HT-29 (cell line): ENCODE results near the gene GPHB5. TPM values are rescaled to one million over a fixed set of nuclear protein-coding genes. Genes with fewer than 3 reads are reported as not detected.
"Not testable (repeated sequence)": the region's sequence is repeated elsewhere in the genome, so short reads cannot be mapped to it uniquely, and the experiment has no call there.

Experiments used
- DNase-seq: peaks from one replicate; pipeline ENCODE4 v3.0.0-alpha.2; 2015; ENCODE audit warnings: low spot score
- total RNA-seq: library from RNA; depleted of rRNA; stranded (reverse); fragments of >200 nt; shearing (Covaris generic); gene quantifications from 2 replicates; pipeline ENCODE4 v1.2.3, GENCODE V29; 2014; rRNA removed

The GPHB5 gene, protein sequence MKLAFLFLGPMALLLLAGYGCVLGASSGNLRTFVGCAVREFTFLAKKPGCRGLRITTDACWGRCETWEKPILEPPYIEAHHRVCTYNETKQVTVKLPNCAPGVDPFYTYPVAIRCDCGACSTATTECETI
- total RNA-seq, result not detected in 2 replicates

DNA sequence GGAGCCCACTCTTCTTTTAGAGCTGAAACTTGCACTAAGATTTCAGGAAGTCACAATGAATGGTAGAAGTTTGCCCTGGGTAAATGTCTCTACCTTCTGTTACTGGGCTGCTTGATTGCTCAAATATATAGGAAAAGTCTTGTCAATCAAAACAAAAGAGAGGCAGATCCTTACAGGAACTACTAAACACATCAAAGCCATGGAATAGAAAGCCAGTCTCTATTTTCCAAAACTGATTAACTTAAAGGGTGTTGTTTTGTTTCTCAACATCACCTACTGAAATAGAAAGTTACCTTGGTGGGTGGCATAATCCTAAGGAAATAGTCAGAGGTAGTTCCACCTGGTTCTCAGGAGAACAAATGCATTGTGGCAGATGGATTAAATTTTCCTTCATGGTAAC is at the start of gene GPHB5:
Gene GPHB5, minus strand, starts transcription at position 101 of the 400 bp plus-strand sequence. CDS start 1,086 bp downstream, outside the sequence.
- DNase-seq, result no peak

DNA sequence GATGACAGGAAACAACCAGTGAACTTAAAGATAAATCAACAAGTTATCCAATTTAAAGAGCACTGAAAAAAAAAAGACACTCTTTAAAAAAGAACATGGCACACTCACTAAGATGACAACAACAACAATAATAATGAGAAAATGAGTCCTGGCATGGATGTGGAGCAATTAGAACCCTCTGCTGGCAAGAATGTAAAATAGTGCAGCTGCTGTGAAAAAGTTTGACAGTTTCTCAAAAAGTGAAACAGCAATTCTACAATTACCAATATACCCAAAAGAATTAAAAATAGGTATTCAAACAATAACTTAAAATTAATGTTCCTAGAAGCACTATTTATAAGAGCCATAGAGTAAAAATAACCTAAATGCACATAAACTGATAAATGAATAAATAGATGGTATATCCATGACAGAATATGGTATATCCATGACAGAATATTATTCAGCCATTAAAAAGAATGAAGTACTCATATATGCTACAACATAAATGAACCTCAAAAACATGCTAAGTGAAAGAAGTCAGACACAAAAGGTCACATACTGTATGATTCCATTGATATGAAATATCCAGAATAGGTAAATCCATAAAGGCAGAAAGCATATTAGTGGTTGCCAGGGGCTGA is 49.1 kb upstream of the GPHB5 start:
- DNase-seq, result no peak

DNA sequence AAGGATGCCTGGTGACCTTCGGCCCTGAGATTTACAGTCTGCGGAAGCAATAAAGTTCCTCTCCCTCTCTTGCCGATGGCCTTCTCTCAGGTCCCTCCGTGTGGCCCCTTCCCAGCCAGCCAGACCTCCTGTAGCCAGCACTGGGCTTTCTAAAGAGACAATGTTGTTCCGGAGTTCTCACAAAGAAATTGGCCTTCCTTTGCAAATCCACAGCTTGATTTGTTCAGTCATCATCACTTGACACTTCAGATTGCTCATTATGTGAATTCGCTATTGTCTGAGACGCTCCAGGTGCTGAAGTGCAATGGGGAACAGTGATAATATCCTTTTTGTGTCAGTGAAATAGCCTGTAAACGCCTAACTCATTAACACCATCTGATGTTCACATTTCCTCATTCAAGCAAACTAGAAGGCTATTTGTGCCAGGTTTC is 43.7 kb upstream of the GPHB5 start:
- no peak for DNase-seq

- peak; percentile 3 for DNase-seq
Measured at GRCh38 chr14:63361790-63362189, 43.1 kb upstream of the GPHB5 start.

DNA sequence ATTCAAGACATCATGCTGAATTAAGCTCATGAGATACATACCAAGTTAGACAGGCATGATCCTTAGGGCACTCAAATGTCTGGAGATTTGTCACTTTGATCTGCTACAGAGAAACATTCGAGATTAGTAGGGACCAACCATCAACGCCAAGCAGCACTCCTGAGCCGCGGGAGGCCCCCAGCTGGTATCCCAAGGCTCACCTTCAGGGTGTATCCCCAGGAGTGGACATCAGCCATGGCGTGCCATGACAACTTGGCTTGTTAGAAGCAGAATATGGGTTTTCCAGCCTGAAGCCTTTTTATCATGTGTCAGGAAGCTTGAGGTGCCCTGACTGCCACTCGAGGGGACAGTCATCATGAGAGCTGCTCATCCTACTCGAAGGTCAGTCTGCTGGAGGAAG is 39.1 kb upstream of the GPHB5 start:
- DNase-seq, result no peak

DNA sequence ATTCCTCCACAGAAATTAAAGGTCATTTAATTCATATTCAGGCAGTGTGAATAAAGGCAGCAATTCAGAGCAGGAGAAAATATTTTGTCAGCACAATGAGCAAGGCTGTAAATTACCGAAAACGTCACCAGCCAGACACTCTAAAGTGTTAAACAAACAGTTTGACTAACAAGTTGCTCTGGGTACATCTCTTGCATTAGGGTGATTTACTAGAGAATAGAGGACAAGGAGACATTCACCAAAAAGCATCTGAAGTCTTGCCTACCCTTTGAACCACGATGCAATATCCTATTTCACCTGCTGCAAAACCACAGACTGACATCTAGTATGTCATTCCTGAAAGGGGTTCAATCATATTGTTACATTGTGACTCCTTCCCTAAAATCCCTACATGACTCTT is 27.1 kb upstream of the GPHB5 start:
- no peak for DNase-seq

GRCh38 chr14:63344336-63344735 is 25.6 kb upstream of the GPHB5 start:
- DNase-seq, result no peak

- DNase-seq, result no peak
Measured at GRCh38 chr14:63343878-63344277, 25.1 kb upstream of the GPHB5 start.

- no peak for DNase-seq
Measured at GRCh38 chr14:63342371-63342770, 23.6 kb upstream of the GPHB5 start.

GRCh38 chr14:63328787-63329737 is 10.3 kb upstream of the GPHB5 start:
- DNase-seq, result no peak

- no peak for DNase-seq
Measured at GRCh38 chr14:63326840-63327239, 8.1 kb upstream of the GPHB5 start.

- DNase-seq, result no peak
Measured at GRCh38 chr14:63322897-63323573, 4.3 kb upstream of the GPHB5 start.

- no peak for DNase-seq
Measured at GRCh38 chr14:63322472-63322871, 3.7 kb upstream of the GPHB5 start.

DNA sequence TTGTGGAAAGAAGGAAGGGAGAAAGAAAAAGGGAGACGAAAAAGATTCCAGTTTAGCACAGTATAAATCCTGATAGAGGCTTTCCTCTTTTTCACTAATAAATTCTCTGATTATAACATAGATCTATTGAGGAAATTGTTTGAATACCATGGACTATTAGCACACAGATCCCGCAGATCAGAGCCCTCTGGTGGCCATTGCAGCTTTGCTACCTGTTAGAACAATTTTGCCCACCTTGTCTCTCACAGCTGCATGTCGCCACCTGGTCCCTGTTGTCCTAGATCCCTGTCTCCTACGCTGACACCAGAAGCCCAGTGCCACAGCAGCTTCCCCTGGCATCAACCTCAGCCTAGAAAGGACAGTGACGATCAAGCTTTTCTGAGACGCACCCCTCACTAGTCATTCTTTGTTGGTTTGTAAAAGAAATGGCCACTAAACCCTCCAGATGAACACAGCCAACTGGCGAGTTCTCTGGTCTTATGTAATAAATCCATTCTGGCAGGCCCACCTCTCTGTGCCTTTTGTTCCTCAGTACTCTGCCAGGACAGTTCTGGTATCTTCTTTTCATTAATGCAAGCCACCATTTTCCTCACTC is 9.9 kb downstream of the GPHB5 start:
- peak; percentile 49 for DNase-seq

DNA sequence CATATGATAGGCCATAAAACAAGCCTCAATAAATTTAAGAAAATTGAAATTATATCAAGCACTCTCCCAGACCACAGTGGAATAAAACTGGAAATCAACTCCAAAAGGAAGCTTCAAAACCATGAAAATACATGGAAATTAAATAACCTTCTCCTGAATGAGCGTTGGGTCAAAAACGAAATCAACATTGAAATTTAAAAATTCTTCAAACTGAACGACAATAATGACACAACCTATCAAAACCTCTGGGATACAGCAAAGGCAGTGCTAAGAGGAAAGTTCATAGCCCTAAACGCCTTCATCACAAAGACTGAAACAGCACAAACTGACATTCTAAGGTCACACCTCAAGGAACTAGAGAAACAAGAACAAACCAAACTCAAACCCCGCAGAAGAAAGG is 14.3 kb downstream of the GPHB5 start:
- DNase-seq, result not testable (repeated sequence)

GRCh38 chr14:63301891-63302534 is 16.7 kb downstream of the GPHB5 start:
- no peak for DNase-seq

GRCh38 chr14:63300854-63301253 is 17.9 kb downstream of the GPHB5 start:
- no peak for DNase-seq

DNA sequence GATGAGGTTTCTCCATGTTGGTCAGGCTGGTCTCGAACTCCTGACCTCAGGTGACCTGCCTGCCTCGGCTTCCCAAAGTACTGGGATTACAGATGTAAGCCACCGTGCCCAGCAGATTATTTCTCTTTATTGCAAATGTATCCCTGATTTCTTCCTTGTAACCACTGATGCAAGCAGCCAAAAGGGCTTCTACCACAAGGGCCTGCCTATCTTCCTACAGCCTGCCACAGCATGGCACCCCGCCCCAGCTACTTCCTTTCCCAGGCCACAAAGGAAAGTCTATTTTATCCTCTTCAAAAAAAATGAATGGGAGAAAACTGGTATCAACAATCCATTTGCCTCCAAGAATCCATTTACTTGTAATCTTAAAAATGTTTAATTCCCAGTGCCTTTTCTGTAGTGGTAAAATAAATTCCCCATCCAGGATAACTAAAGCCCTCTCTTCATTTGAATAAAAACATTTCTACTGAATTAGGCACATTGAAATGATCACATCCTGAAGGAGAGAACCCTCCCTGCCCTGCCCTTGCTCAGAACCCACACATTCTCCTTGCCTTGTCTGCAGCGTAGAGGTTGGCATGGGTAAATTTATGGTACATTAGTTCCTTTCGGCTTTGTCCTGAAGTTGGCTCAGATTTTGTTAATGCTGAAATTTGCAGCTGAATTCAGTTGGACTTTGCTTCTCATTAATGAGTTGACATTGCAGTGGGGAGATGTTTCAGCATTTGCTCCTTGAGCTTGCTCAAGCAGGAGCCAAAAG is 19.2 kb downstream of the GPHB5 start:
- DNase-seq, result no peak

GRCh38 chr14:63297372-63298063 is 21.2 kb downstream of the GPHB5 start:
- DNase-seq, result no peak
